ENCODE results near the gene IL34. TPM values are rescaled to one million over a fixed set of nuclear protein-coding genes. Genes with fewer than 3 reads are reported as not detected.

Gene IL34
- total and polyA plus RNA-seq, 2 of the 8 experiments (the other 6 are each of a cell fraction or from before 2014, with no cell fraction given): 4.6 to 5.6 TPM

- TF ChIP-seq EGR1 (IDR thresholded peaks at IDR 0.05; ENCODE audit: borderline replicate concordance, low read depth, low read length) (no peak), TAF1 (IDR thresholded peaks at IDR 0.05; ENCODE audit: low read depth, low read length) (no peak), POLR2A (IDR thresholded peaks at IDR 0.05; ENCODE audit: control extremely low read depth in 1 of 2, low read depth in 2 of 2, low read length in 2 of 2) (no peak), PHF8 (conservative IDR thresholded peaks at IDR 0.05; ENCODE audit: low read depth, low read length) (no peak), TAF7 (optimal IDR thresholded peaks at IDR 0.05; ENCODE audit: borderline replicate concordance, low read depth, low read length) (no peak), BACH1 (IDR thresholded peaks at IDR 0.05; ENCODE audit: low read length) (no peak), KDM5A (IDR thresholded peaks at IDR 0.05; ENCODE audit: low read length) (no peak)
Observed at GRCh38 chr16:70708366-70709246, 62.2 kb downstream of the IL34 start (continued).

Measured in H1 (cell line).